ENCODE results near the gene PACRG.

GRCh38 chr6:163324688-163325389 is 597.1 kb downstream of the PACRG start:
- TF ChIP-seq EGR1 (IDR thresholded peaks at IDR 0.05; ENCODE audit: borderline replicate concordance, low read depth, low read length) (no peak), BCL11A (IDR thresholded peaks at IDR 0.05; ENCODE audit: low read depth in 2 of 2, low read length in 2 of 2) (no peak)
